Measurements from ENCODE around the gene TRAF1.
A peak's percentile ranks its signal among the peaks of the same experiment; 100 is the strongest.

The TRAF1 gene

DNA sequence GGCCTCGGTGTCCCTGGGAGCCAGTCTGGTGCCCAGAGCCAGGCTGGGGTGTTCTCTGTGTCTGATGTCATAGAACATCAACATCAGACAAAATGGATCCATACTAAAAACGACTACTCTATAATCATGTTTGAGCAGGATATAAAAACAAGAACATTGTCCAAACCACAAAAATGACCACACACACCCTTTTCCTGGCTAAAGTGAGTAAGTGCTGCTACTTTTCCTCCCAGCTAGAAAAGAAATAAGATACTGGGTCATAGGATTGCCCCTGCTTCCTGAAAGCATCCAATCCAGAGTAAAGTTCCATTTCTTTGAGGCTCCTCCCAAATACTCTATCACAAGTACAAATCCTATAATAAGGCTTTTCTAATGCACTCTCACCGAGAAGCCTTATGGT lies 19.7 kb upstream of the TRAF1 start:
- H3K9ac ChIP-seq (ENCODE audit: low read length): no peak overlapping the region
- H4K91ac ChIP-seq (ENCODE audit: low read depth, low read length): no peak overlapping the region
- H2BK5ac ChIP-seq (ENCODE audit: low read depth, low read length, poor library complexity): no peak overlapping the region
- no peak overlapping the region for H3K23ac ChIP-seq (ENCODE audit: low read length)
- no peak overlapping the region for H3K18ac ChIP-seq (ENCODE audit: low read length)
- no peak overlapping the region for H3K4me3 ChIP-seq (ENCODE audit: low read depth, low read length)
- no peak for DNase-seq
- H3K79me1 ChIP-seq (ENCODE audit: low read length): no peaks in the 10 kb centered on the region
- no CpG with 5 or more reads among the region's 3 CpGs for WGBS (ENCODE audit: extremely low coverage, insufficient coverage, insufficient read length)
- H4K8ac ChIP-seq (ENCODE audit: low read depth, low read length): no peak overlapping the region
- H3K36me3 ChIP-seq (ENCODE audit: control insufficient read depth in 1 of 2, insufficient read depth in 2 of 2, low read length in 2 of 2): no peaks in the 10 kb centered on the region
- H3K4me1 ChIP-seq (ENCODE audit: control insufficient read depth in 1 of 2, insufficient read depth in 2 of 2, low read length in 2 of 2): no peaks in the 10 kb centered on the region
- H2AK5ac ChIP-seq (ENCODE audit: low read length): no peak overlapping the region
- H3K27me3 ChIP-seq (ENCODE audit: insufficient read depth, low read length): no peaks in the 10 kb centered on the region
- H3K4me2 ChIP-seq (ENCODE audit: low read length): no peak overlapping the region
- no peak overlapping the region for H3K4ac ChIP-seq (ENCODE audit: low read depth, low read length)
- H2BK120ac ChIP-seq (ENCODE audit: insufficient read depth, low read length, poor library complexity): no peak overlapping the region
- no peak overlapping the region for H4K12ac ChIP-seq (ENCODE audit: low read depth, low read length)
- H3K9me3 ChIP-seq (ENCODE audit: insufficient read depth, low read depth, low read length): no peaks in the 10 kb centered on the region
- H3K14ac ChIP-seq (ENCODE audit: low read length): no peak overlapping the region
- no peak overlapping the region for H3K27ac ChIP-seq (ENCODE audit: low read depth, low read length)
- H2BK12ac ChIP-seq (ENCODE audit: low read length): no peak overlapping the region
- H3K79me2 ChIP-seq (ENCODE audit: control insufficient read depth, insufficient read depth, low read length, poor library complexity): no peaks in the 10 kb centered on the region
- H2AFZ ChIP-seq (ENCODE audit: insufficient read depth, low read length, poor library complexity): no peak overlapping the region

DNA sequence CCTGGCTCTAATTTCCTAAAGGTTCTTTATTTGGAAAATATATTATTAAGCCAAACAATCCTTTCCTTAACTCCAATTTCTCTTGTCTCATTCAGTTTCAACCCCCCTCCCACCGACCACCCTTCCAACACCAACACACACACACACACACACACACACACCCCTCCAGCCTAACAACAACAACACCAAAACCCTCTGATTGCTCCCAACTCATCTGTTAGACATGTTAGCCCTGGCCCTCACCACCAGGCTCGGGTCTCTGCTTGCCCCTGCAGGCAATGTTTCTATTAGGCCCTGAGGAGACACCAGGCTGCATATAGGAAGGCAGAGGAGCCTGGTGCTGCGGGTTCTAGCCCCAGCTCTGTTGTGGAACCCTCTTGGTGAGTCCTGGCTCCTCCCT lies 18.4 kb upstream of the TRAF1 start:
- H3K9ac ChIP-seq (ENCODE audit: low read length): no peak overlapping the region
- no peak overlapping the region for H3K4me3 ChIP-seq (ENCODE audit: low read depth, low read length)
- no peak overlapping the region for H2BK120ac ChIP-seq (ENCODE audit: insufficient read depth, low read length, poor library complexity)
- no peak overlapping the region for H3K23ac ChIP-seq (ENCODE audit: low read length)
- no peaks in the 10 kb centered on the region for H3K27me3 ChIP-seq (ENCODE audit: insufficient read depth, low read length)
- no peak overlapping the region for H3K4ac ChIP-seq (ENCODE audit: low read depth, low read length)
- H2AK5ac ChIP-seq (ENCODE audit: low read length): no peak overlapping the region
- DNase-seq: no peak
- H3K79me1 ChIP-seq (ENCODE audit: low read length): no peaks in the 10 kb centered on the region
- no peak overlapping the region for H4K91ac ChIP-seq (ENCODE audit: low read depth, low read length)
- no peak overlapping the region for H2BK12ac ChIP-seq (ENCODE audit: low read length)
- H3K79me2 ChIP-seq (ENCODE audit: control insufficient read depth, insufficient read depth, low read length, poor library complexity): no peaks in the 10 kb centered on the region
- 100% methylated on average over 1 of the region's 3 CpGs for WGBS (ENCODE audit: extremely low coverage, insufficient coverage, insufficient read length)
- no peaks in the 10 kb centered on the region for H3K36me3 ChIP-seq (ENCODE audit: control insufficient read depth in 1 of 2, insufficient read depth in 2 of 2, low read length in 2 of 2)
- no peak overlapping the region for H3K4me2 ChIP-seq (ENCODE audit: low read length)
- no peaks in the 10 kb centered on the region for H3K9me3 ChIP-seq (ENCODE audit: insufficient read depth, low read depth, low read length)
- no peak overlapping the region for H3K27ac ChIP-seq (ENCODE audit: low read depth, low read length)
- no peak overlapping the region for H3K18ac ChIP-seq (ENCODE audit: low read length)
- no peak overlapping the region for H2AFZ ChIP-seq (ENCODE audit: insufficient read depth, low read length, poor library complexity)
- H3K4me1 ChIP-seq (ENCODE audit: control insufficient read depth in 1 of 2, insufficient read depth in 2 of 2, low read length in 2 of 2): no peaks in the 10 kb centered on the region
- H4K8ac ChIP-seq (ENCODE audit: low read depth, low read length): no peak overlapping the region
- H2BK5ac ChIP-seq (ENCODE audit: low read depth, low read length, poor library complexity): no peak overlapping the region
- no peak overlapping the region for H3K14ac ChIP-seq (ENCODE audit: low read length)
- H4K12ac ChIP-seq (ENCODE audit: low read depth, low read length): no peak overlapping the region

DNA sequence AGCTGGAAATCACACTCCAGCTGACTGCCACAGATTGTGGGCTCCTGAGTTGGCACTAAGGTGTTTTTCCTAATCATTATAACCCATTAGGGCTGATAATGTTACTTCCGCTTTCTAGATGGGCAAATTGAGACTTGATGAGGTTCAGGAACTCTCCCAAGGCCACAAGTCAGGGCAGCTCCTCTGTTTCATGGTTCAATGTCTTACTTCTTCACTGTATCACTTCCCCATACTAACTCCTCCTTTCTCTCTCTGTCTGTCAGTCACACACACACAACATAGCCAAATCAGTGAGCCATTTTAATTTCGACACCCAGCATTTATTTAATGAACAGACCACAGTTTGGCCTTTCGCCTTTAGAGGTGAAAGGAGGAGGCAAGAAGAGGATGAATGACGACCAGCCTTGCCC lies 17.8 kb upstream of the TRAF1 start:
- Histone ChIP-seq H3K4me1 (ENCODE audit: control insufficient read depth in 1 of 2, insufficient read depth in 2 of 2, low read length in 2 of 2) (no peaks in the 10 kb centered on the region), H4K91ac (ENCODE audit: low read depth, low read length) (no peak overlapping the region), H2BK5ac (ENCODE audit: low read depth, low read length, poor library complexity) (no peak overlapping the region), H3K27me3 (ENCODE audit: insufficient read depth, low read length) (no peaks in the 10 kb centered on the region), H3K4me2 (ENCODE audit: low read length) (no peak overlapping the region), H3K14ac (ENCODE audit: low read length) (no peak overlapping the region), H4K8ac (ENCODE audit: low read depth, low read length) (no peak overlapping the region), H3K4ac (ENCODE audit: low read depth, low read length) (no peak overlapping the region), H2AK5ac (ENCODE audit: low read length) (no peak overlapping the region), H3K18ac (ENCODE audit: low read length) (no peak overlapping the region), H2AFZ (ENCODE audit: insufficient read depth, low read length, poor library complexity) (no peak overlapping the region), H3K9me3 (ENCODE audit: insufficient read depth, low read depth, low read length) (no peaks in the 10 kb centered on the region), H3K36me3 (ENCODE audit: control insufficient read depth in 1 of 2, insufficient read depth in 2 of 2, low read length in 2 of 2) (no peaks in the 10 kb centered on the region), H3K9ac (ENCODE audit: low read length) (no peak overlapping the region), H3K23ac (ENCODE audit: low read length) (no peak overlapping the region), H3K79me2 (ENCODE audit: control insufficient read depth, insufficient read depth, low read length, poor library complexity) (no peaks in the 10 kb centered on the region), H2BK120ac (ENCODE audit: insufficient read depth, low read length, poor library complexity) (no peak overlapping the region), H2BK12ac (ENCODE audit: low read length) (no peak overlapping the region), H3K79me1 (ENCODE audit: low read length) (no peaks in the 10 kb centered on the region), H3K27ac (ENCODE audit: low read depth, low read length) (no peak overlapping the region), H3K4me3 (ENCODE audit: low read depth, low read length) (no peak overlapping the region), H4K12ac (ENCODE audit: low read depth, low read length) (no peak overlapping the region)
- no CpG with 5 or more reads among the region's 4 CpGs for WGBS (ENCODE audit: extremely low coverage, insufficient coverage, insufficient read length)
- no peak for DNase-seq

DNA sequence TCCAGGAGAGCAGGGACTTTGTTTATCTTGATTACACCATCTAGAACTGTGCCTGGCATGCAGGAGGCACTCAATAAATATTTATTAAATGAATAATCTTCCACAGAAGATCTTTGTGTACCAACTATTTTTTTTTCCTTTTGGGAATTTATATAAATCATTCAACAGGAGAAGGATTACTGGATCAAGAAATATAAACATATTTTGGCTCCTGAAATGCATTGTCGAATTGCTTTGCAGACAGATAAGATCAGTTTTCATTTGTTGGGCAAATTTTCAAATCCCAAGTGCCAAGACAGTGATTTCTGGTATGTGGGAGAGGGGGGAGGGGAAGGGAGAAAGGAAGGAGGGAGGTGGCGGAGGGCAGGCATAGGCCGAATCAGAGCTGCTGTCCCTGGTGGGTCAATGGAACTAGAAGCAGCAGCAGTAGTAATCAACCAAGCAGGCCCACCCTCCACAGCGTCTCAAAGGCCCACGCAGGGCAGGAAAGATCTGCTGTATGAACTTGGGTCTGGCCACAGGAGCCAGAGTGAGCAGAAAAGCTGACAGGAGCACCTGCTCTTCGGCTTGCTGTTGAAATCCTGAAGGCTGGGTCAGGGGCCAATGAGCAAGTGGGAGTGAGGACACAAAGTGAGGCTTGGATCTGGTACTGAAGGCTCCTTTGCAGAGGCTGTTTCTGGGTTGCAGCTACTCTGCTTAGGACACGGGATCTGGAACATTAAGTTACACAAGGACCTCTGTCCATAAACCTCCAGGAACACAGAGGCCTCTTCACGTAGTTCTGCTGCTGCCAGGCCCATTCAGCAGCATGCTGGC lies 15.8 kb upstream of the TRAF1 start:
- no peak overlapping the region for H3K4me2 ChIP-seq (ENCODE audit: low read length)
- no peak overlapping the region for H2AK5ac ChIP-seq (ENCODE audit: low read length)
- H3K27me3 ChIP-seq (ENCODE audit: insufficient read depth, low read length): no peaks in the 10 kb centered on the region
- no peak for DNase-seq
- WGBS (ENCODE audit: extremely low coverage, insufficient coverage, insufficient read length): no CpG with 5 or more reads among the region's 8 CpGs
- no peak overlapping the region for H4K8ac ChIP-seq (ENCODE audit: low read depth, low read length)
- H3K9ac ChIP-seq (ENCODE audit: low read length): no peak overlapping the region
- H3K27ac ChIP-seq (ENCODE audit: low read depth, low read length): no peak overlapping the region
- no peaks in the 10 kb centered on the region for H3K9me3 ChIP-seq (ENCODE audit: insufficient read depth, low read depth, low read length)
- H3K14ac ChIP-seq (ENCODE audit: low read length): no peak overlapping the region
- no peak overlapping the region for H2AFZ ChIP-seq (ENCODE audit: insufficient read depth, low read length, poor library complexity)
- H2BK12ac ChIP-seq (ENCODE audit: low read length): no peak overlapping the region
- H3K18ac ChIP-seq (ENCODE audit: low read length): no peak overlapping the region
- H3K79me1 ChIP-seq (ENCODE audit: low read length): no peaks in the 10 kb centered on the region
- no peaks in the 10 kb centered on the region for H3K4me1 ChIP-seq (ENCODE audit: control insufficient read depth in 1 of 2, insufficient read depth in 2 of 2, low read length in 2 of 2)
- peak overlapping the region; percentile 34 for H2BK5ac ChIP-seq (ENCODE audit: low read depth, low read length, poor library complexity)
- H3K79me2 ChIP-seq (ENCODE audit: control insufficient read depth, insufficient read depth, low read length, poor library complexity): no peaks in the 10 kb centered on the region
- no peak overlapping the region for H3K4ac ChIP-seq (ENCODE audit: low read depth, low read length)
- H3K4me3 ChIP-seq (ENCODE audit: low read depth, low read length): no peak overlapping the region
- H2BK120ac ChIP-seq (ENCODE audit: insufficient read depth, low read length, poor library complexity): no peak overlapping the region
- H3K23ac ChIP-seq (ENCODE audit: low read length): no peak overlapping the region
- H4K91ac ChIP-seq (ENCODE audit: low read depth, low read length): no peak overlapping the region
- no peaks in the 10 kb centered on the region for H3K36me3 ChIP-seq (ENCODE audit: control insufficient read depth in 1 of 2, insufficient read depth in 2 of 2, low read length in 2 of 2)
- no peak overlapping the region for H4K12ac ChIP-seq (ENCODE audit: low read depth, low read length)
